OCI-LY7 (cell line): ENCODE data around the gene PRLH. TPM values are rescaled to one million over a fixed set of nuclear protein-coding genes. Genes with fewer than 3 reads are reported as not detected.

Experiments
- BruUV-seq: library from RNA; stranded (reverse); fragments of 400-500 nt; replicated peaks from 2 replicates; lab custom pipeline; 2021; lab: Mats Ljungman, UMichigan
- CTCF ChIA-PET: fragments of 300-600 bp; sonication (Branson Sonifier 250); formaldehyde crosslinking; loops from one replicate; lab custom pipeline; 2022; ENCODE audit warnings: antibody characterized with exemption; ENCODE audit not compliant: unreplicated experiment; lab: Charles Lee
- POLR2A ChIA-PET: fragments of 300-600 bp; sonication (Branson Sonifier 250); formaldehyde crosslinking; loops from one replicate; lab custom pipeline; 2022; ENCODE audit warnings: antibody characterized with exemption; lab: Charles Lee
- DNase-seq: peaks from one replicate; pipeline ENCODE4 v3.0.0-alpha.2; 2015; ENCODE audit warnings: low spot score
- H2AFZ ChIP-seq: fragments of 200-600 bp; sonication (generic), shearing (Covaris generic); 2 replicates; pipeline ENCODE4 v1.6.1; 2014; ENCODE audit warnings: mild to moderate bottlenecking, antibody characterized with exemption, low read length, moderate library complexity
- H3K27ac ChIP-seq: fragments of 200-600 bp; sonication (generic); 2 replicates; pipeline ENCODE4 v1.5.1; 2014; ENCODE audit warnings: mixed run types, low read depth, mild to moderate bottlenecking, moderate library complexity, low read length, inconsistent platforms; ENCODE audit not compliant: poor library complexity, severe bottlenecking
- H3K36me3 ChIP-seq: fragments of 200-600 bp; sonication (generic); 2 replicates; pipeline ENCODE4 v1.6.1; 2014; ENCODE audit warnings: mild to moderate bottlenecking, antibody characterized with exemption, low read length, moderate library complexity, mixed read lengths; ENCODE audit not compliant: insufficient read depth
- H3K4me1 ChIP-seq: fragments of 200-600 bp; sonication (generic); 2 replicates; pipeline ENCODE4 v1.5.1; 2014; ENCODE audit warnings: mild to moderate bottlenecking, low read length; ENCODE audit not compliant: insufficient read depth, poor library complexity, severe bottlenecking
- H3K4me2 ChIP-seq: fragments of 200-600 bp; sonication (generic); 2 replicates; pipeline ENCODE4 v1.6.1; 2014; ENCODE audit warnings: mild to moderate bottlenecking, low read length
- H3K4me3 ChIP-seq: fragments of 200-600 bp; sonication (generic); 2 replicates; pipeline ENCODE4 v1.5.1; 2014; ENCODE audit warnings: mild to moderate bottlenecking, low read depth, low read length; ENCODE audit not compliant: poor library complexity, severe bottlenecking
- H3K79me2 ChIP-seq: fragments of 200-600 bp; sonication (generic); 2 replicates; pipeline ENCODE4 v1.6.1; 2016; ENCODE audit warnings: low read depth, mild to moderate bottlenecking, low read length, moderate library complexity, mixed read lengths; ENCODE audit not compliant: insufficient read depth
- H3K9me2 ChIP-seq: fragments of 200-600 bp; sonication (generic); 2 replicates; pipeline ENCODE4 v1.6.1; 2016; ENCODE audit warnings: mild to moderate bottlenecking, low read length, mixed read lengths; ENCODE audit not compliant: insufficient read depth
- H3K9me3 ChIP-seq: fragments of 200-600 bp; sonication (generic); 2 replicates; pipeline ENCODE4 v1.6.1; 2014; ENCODE audit warnings: mild to moderate bottlenecking, mixed run types, low read length, mixed read lengths
- H4K20me1 ChIP-seq: fragments of 200-600 bp; sonication (generic); 2 replicates; pipeline ENCODE4 v1.6.1; 2014; ENCODE audit warnings: mild to moderate bottlenecking, antibody characterized with exemption, low read length, moderate library complexity, mixed read lengths; ENCODE audit not compliant: insufficient read depth
- CTCF ChIP-seq: fragments of 200-600 bp; sonication (generic); conservative IDR thresholded peaks from 2 replicates; pipeline ENCODE4 v1.5.1; 2014; ENCODE audit warnings: mild to moderate bottlenecking, antibody characterized with exemption, low read length, moderate library complexity, mixed read lengths
- EZH2phosphoT487 ChIP-seq: fragments of 200-600 bp; sonication (generic); IDR thresholded peaks from 2 replicates; pipeline ENCODE4 v1.6.1; 2018; ENCODE audit warnings: low read depth, borderline replicate concordance, mild to moderate bottlenecking, mixed run types, antibody characterized with exemption, low read length, moderate library complexity, mixed read lengths
- intact Hi-C: fragments of 100-400 bp; cut with micrococcal nuclease; formaldehyde crosslinking; loops from one replicate; pipeline ENCODE4 v1.10.0; 2022; ENCODE audit not compliant: unreplicated experiment
- total RNA-seq, 2 experiments: library from RNA; depleted of rRNA in 1 of 2; stranded (reverse); fragments of >200 nt in 1 of 2; shearing (Covaris generic) in 1 of 2; gene quantifications; 2 replicates each; pipeline ENCODE4 v1.2.3, GENCODE V29; 2014 to 2022

Gene PRLH
- total RNA-seq, 2 experiments from 2014 or later: not detected

GRCh38 chr2:237603049-237603717 is 36.8 kb downstream of the PRLH start:
- Histone ChIP-seq H3K9me2 (no peaks in the 10 kb centered on the region), H2AFZ (peak overlapping the region; percentile 41; the same call in 1 of the 2 replicates), H3K4me3 (no peak overlapping the region), H3K4me2 (no peak overlapping the region), H4K20me1 (no peaks in the 10 kb centered on the region), H3K4me1 (peaks cover 14% of the 10 kb centered on the region), H3K36me3 (no peaks in the 10 kb centered on the region), H3K9me3 (no peaks in the 10 kb centered on the region), H3K79me2 (no peaks in the 10 kb centered on the region), H3K27ac (no peak overlapping the region)
- no TSS peak for BruUV-seq
- no peak for DNase-seq
- no peak for TF ChIP-seq EZH2phosphoT487
- no peak for TF ChIP-seq CTCF
- CTCF ChIA-PET: no interaction called here
- intact Hi-C loops: no loop called here
- POLR2A ChIA-PET: interaction anchor here (1.5 kb wide), 1 partner anchor 31 kb away, joined by 3 read pairs; no protein-coding TSS in a partner anchor

- no peak for TF ChIP-seq CTCF
- no peak for TF ChIP-seq EZH2phosphoT487
- Histone ChIP-seq H3K9me3 (no peaks in the 10 kb centered on the region), H3K9me2 (no peaks in the 10 kb centered on the region), H3K27ac (no peak overlapping the region), H4K20me1 (no peaks in the 10 kb centered on the region), H3K79me2 (no peaks in the 10 kb centered on the region), H2AFZ (peak overlapping the region; percentile 41; the same call in 1 of the 2 replicates), H3K36me3 (no peaks in the 10 kb centered on the region), H3K4me1 (peaks cover 14% of the 10 kb centered on the region), H3K4me3 (no peak overlapping the region), H3K4me2 (no peak overlapping the region)
- BruUV-seq: no TSS peak
- POLR2A ChIA-PET: interaction anchor here (0.6 to 0.7 kb wide), 3 partner anchors 161 to 251 kb away, joined by 3 to 4 read pairs (median 3); no protein-coding TSS in a partner anchor
- CTCF ChIA-PET: no interaction called here
- DNase-seq: peak; percentile 24
- intact Hi-C loops: no loop called here
These were observed 37.5 kb downstream of the PRLH start for GRCh38 chr2:237603718-237604362.
